Skeletal muscle tissue (tissue), 4 donors: Measurements from ENCODE around the gene FZD4. TPM values are rescaled to one million over a fixed set of nuclear protein-coding genes. Genes with fewer than 3 reads are reported as not detected.
A peak's percentile ranks its signal among the peaks of the same experiment; 100 is the strongest.
"Not testable (repeated sequence)": the region's sequence is repeated elsewhere in the genome, so short reads cannot be mapped to it uniquely, and the experiment has no call there.

ENCODE experiments used
- H3K27ac ChIP-seq: one replicate; pipeline ENCODE4 v1.7.0; 2013; ENCODE audit warnings: mild to moderate bottlenecking, low read depth, low read length, inconsistent platforms
- H3K27me3 ChIP-seq, 3 donors: one replicate each; pipeline ENCODE4 v1.7.0; 2013; ENCODE audit warnings: low read length in 3 of 3; ENCODE audit not compliant: control insufficient read depth in 3 of 3, insufficient read depth in 3 of 3
- H3K36me3 ChIP-seq, 3 donors: one replicate each; pipeline ENCODE4 v1.7.0; 2013; ENCODE audit warnings: low read length in 3 of 3; ENCODE audit not compliant: control insufficient read depth in 3 of 3, insufficient read depth in 3 of 3
- H3K4me1 ChIP-seq, 3 donors: one replicate each; pipeline ENCODE4 v1.7.0; 2013; ENCODE audit warnings: low read length in 3 of 3, mild to moderate bottlenecking in 3 of 3; ENCODE audit not compliant: control insufficient read depth in 3 of 3, insufficient read depth in 3 of 3
- H3K4me3 ChIP-seq, 3 donors: one replicate each; pipeline ENCODE4 v1.7.0; 2013; ENCODE audit warnings: low read length in 3 of 3
- H3K9ac ChIP-seq, 3 donors: one replicate each; pipeline ENCODE4 v1.7.0; 2013; ENCODE audit warnings: low read length in 3 of 3, mild to moderate bottlenecking in 3 of 3, moderate library complexity in 2 of 3, low read depth in 1 of 3
- H3K9me3 ChIP-seq, 3 donors: one replicate each; pipeline ENCODE4 v1.7.0; 2013; ENCODE audit warnings: low read length in 3 of 3; ENCODE audit not compliant: control insufficient read depth in 3 of 3
- total RNA-seq: library from RNA; depleted of rRNA; stranded (reverse); fragments of >200 nt; gene quantifications from one replicate; pipeline ENCODE4 v1.2.3, GENCODE V29; 2014
- donor health status: Osteomylitis.

The FZD4 gene
- total RNA-seq, 1 donor from 2014 or later = 56.4 TPM

DNA sequence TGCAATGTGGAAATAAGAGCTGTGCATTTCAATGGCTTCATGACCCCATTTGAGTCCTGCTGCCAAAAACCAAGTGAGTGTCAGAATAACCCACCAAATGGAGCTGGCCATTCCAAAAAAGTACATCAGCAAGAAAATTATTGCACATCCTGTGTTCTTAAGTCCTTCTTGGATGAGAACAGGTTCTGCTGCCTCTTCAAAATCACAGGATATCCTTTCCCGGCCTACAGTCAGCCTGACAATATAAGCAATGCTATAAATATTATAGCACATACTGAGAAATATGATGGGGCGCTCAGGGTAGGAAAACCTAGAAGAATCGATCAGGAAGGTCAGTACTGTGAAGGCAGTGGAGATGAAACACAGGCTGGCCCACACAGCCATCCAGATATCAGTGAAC lies 3.5 kb downstream of the FZD4 start:
- no peak overlapping the region for H3K9ac ChIP-seq
- H3K27me3 ChIP-seq = no peaks in the 10 kb centered on the region
- H3K27ac ChIP-seq = no peak overlapping the region
- H3K4me1 ChIP-seq = peaks cover 58 to 71% (median 62%) of the 10 kb centered on the region in 3 donors
- H3K9me3 ChIP-seq = no peaks in the 10 kb centered on the region
- peak overlapping the region; percentile 42 to 89 (median 68) for H3K4me3 ChIP-seq
- peaks cover 18 to 30% (median 20%) of the 10 kb centered on the region in 3 donors for H3K36me3 ChIP-seq

DNA sequence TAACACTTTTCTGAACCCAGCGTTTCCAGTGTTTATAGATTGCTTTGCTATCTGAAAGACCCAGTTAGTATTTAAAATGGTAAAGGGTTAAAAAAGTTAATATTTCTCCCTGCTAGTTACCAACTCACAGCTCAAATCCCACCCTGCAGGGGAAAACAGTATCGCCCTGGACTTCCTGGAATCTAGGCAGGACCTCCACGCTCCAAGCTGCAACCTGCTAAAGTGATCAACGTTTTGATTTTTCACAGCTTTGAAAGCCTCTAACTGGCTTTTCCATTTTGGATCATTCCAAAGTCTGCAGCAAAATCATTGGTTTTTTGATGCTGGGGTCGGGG lies 4.6 kb downstream of the FZD4 start:
- peak overlapping the region; percentile 1 to 89 (median 8) for H3K4me3 ChIP-seq
- H3K27ac ChIP-seq = no peak overlapping the region
- H3K27me3 ChIP-seq = no peaks in the 10 kb centered on the region
- peaks cover 20 to 37% (median 20%) of the 10 kb centered on the region in 3 donors for H3K36me3 ChIP-seq
- peaks cover 65 to 76% (median 65%) of the 10 kb centered on the region in 3 donors for H3K4me1 ChIP-seq
- H3K9me3 ChIP-seq = no peaks in the 10 kb centered on the region
- H3K9ac ChIP-seq = no peak overlapping the region

DNA sequence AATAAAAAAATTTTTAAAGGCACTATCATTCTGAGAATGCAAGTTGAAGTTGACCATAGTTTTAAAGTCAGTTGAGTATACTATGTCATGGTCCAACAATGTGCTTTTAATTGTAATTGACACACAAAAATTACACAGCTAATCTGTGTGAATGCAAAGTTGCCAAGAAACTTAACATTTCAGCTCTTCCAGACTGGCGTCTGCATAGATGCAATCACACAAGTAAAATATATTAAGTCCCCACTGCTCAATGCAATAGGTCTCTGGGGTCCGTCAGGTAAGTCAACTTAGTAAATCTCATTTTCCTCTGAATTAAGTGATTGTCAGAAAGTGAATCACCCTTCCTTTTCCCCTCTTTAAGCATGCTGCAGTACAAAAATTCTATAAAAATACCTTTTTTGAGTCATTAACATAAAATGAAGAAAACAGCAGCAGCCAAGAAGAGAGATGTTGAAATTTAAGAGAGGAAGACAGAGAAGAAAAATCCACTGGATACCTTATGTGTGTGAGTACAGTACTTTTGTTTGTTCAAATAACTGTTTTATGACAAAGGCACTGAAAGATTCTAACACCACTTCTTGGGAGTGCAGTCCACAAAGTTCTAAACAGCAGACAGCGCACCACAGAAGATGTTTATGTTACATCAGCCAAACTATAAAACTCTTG lies 5.1 kb downstream of the FZD4 start:
- peaks cover 20 to 40% (median 20%) of the 10 kb centered on the region in 3 donors for H3K36me3 ChIP-seq

DNA sequence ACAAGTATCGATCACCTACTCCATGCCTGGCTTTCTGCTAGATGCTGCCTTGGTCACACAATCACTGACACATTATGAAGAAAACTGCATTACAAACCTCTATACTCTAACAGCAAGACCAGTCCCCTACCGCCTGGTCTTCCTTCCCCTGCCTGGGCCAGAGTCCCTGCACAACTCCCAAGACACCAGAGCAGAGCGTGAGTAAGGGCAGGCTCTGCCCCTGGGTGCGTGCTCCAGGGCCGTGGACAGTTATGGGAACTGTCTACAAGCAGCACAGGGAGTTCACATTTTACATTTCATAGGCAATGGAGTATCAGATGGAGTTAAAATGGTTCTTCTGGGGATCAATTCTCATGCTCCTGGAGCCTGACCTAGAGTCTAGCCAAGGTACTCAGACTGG lies 6.5 kb downstream of the FZD4 start:
- Histone ChIP-seq H3K36me3 (peaks cover 23 to 49% (median 24%) of the 10 kb centered on the region in 3 donors), H3K27ac (peak overlapping the region; percentile 17), H3K9me3 (no peaks in the 10 kb centered on the region), H3K9ac (peak overlapping the region; percentile 23 to 52 (median 37)), H3K4me3 (peak overlapping the region; percentile 7 to 61 (median 52)), H3K27me3 (no peaks in the 10 kb centered on the region), H3K4me1 (peaks cover 66 to 76% (median 72%) of the 10 kb centered on the region in 3 donors)

More for the DNA sequence above, 5.1 kb downstream of the FZD4 start:
- Histone ChIP-seq H3K9ac (no peak overlapping the region), H3K9me3 (no peaks in the 10 kb centered on the region), H3K27me3 (no peaks in the 10 kb centered on the region), H3K27ac (no peak overlapping the region), H3K4me1 (peaks cover 66 to 78% (median 70%) of the 10 kb centered on the region in 3 donors), H3K4me3 (peak overlapping the region; percentile 1 to 89 (median 8))

DNA sequence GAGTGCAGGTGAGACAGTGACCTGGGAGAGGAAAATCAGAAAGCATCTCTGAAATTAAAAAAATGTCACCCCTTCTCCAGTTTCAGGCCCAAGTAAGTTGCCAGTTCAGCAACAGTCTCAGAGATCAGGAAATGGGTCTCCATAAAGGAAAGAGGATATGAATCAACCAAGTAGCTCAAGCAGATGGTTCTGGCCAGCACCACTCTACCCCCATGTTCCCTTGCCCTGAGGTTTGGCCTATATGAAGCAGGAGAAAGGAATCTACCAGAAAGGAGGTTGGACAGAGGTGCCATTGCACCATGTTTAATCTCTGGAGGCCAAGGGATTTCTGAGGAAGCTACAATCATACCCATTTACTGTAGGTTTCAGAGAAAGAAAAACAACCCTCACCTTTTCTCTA lies 7.7 kb downstream of the FZD4 start:
- no peak overlapping the region for H3K9ac ChIP-seq
- H3K27me3 ChIP-seq = no peaks in the 10 kb centered on the region
- H3K4me3 ChIP-seq = peak overlapping the region in 2 of 3 donors; percentile 22 to 60
- peaks cover 23 to 49% (median 24%) of the 10 kb centered on the region in 3 donors for H3K36me3 ChIP-seq
- no peak overlapping the region for H3K27ac ChIP-seq
- no peaks in the 10 kb centered on the region for H3K9me3 ChIP-seq
- peaks cover 62 to 72% (median 69%) of the 10 kb centered on the region in 3 donors for H3K4me1 ChIP-seq

DNA sequence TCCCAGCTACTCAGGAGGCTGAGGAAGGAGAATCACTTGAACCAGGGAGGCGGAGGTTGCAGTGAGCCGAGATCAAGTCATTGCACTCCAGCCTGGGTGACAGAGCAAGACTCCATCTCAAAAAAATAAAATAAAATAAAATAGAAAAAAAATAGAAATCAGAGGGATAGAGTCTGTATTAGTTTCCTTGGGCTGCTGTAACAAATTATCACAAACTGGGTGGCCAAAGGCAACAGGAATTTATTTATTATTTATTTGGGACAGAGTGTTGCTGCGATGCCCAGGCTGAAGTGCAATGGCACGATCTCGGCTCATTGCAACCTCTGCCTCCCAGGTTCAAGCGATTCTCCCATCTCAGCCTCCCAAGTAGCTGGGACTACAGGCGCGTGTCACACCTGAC lies 11.7 kb downstream of the FZD4 start:
- H3K4me3 ChIP-seq, H3K9ac ChIP-seq, H3K27me3 ChIP-seq, H3K9me3 ChIP-seq, H3K27ac ChIP-seq: not testable (repeated sequence)
- peaks cover 49 to 65% (median 63%) of the 10 kb centered on the region in 3 donors for H3K4me1 ChIP-seq
- H3K36me3 ChIP-seq = peaks cover 4 to 30% (median 12%) of the 10 kb centered on the region in 3 donors

DNA sequence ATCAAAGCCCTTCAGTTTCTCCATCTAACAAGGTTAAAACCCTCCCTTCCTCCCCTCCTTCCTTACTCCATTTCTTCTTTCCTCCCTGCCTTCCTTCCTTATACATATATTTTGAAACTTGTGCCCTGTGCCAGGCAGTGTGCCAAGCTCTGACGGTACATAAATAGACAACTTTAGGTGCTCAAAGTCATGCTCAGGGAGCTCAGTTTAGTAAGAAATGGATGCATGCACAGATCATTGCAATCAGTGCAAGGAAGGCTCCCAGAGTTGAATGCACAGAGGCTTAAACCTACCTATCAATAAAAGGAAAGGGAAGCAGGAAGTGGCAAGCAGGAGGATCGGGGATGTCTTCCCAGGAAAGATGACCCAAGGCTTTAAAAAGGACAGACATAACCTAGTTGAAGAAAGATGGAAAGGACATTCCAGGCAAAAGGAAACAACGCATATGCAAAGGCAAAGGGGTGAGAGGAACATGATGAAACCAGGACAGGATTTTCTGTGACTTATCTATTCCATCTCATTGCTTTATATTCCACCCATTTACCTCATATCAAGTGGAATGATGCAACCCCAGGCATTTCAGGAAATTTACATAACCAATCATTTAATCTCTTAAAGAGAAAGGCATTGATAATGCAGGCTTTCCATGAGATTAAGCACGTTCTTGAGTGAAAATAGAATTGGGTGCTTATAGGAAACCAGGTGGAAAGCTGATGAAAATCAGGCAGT lies 13.2 kb downstream of the FZD4 start:
- H3K9me3 ChIP-seq = no peaks in the 10 kb centered on the region
- peaks cover 36 to 54% (median 49%) of the 10 kb centered on the region in 3 donors for H3K4me1 ChIP-seq
- no peak overlapping the region for H3K9ac ChIP-seq
- H3K4me3 ChIP-seq = peak overlapping the region in 1 of 3 donors; percentile 7
- peaks cover 4 to 26% (median 7%) of the 10 kb centered on the region in 3 donors for H3K36me3 ChIP-seq
- H3K27me3 ChIP-seq = no peaks in the 10 kb centered on the region
- H3K27ac ChIP-seq = peak overlapping the region; percentile 4

DNA sequence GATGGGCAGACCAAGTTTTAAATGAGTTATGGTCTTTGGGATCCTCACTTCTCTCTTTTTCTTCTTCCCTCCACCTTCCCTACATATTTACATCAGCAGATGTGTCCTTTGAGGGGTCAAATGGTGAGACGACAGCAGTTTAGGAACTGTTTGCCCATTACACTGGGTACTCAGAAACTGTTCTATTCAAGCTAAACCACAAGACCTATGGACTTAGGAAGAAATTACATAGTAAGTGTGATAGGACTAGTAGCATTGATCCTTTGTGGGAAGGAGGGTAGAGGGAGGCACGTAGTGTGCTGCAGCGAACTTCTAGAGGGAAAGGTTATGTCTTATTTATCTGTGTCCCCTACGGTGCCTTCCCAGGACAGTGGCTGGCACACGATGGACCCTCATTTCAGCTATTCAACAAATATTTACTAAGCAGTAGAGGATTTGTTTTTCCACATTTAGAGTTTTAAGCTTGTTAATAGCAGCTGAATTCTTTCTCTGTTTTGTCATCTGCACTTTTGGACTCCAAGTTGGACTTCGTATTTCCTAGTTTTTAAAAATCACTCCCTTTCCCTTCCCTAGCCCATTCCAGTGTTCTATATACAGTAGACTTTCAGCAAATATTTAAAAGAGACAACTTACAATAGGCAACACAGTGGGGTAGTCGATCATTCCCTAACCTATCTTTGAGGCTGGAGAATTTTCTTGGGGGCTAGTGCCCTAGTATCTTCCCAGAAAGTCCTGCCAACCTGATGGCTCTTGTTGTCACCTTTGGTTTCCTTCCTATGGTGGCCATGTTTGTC lies 13.9 kb downstream of the FZD4 start:
- peaks cover 30 to 46% (median 45%) of the 10 kb centered on the region in 3 donors for H3K4me1 ChIP-seq
- no peaks in the 10 kb centered on the region for H3K9me3 ChIP-seq
- H3K4me3 ChIP-seq = peak overlapping the region in 1 of 3 donors; percentile 0
- H3K27ac ChIP-seq = peak overlapping the region; percentile 4
- peaks cover 3 to 22% (median 4%) of the 10 kb centered on the region in 3 donors for H3K36me3 ChIP-seq
- no peak overlapping the region for H3K9ac ChIP-seq
- no peaks in the 10 kb centered on the region for H3K27me3 ChIP-seq

DNA sequence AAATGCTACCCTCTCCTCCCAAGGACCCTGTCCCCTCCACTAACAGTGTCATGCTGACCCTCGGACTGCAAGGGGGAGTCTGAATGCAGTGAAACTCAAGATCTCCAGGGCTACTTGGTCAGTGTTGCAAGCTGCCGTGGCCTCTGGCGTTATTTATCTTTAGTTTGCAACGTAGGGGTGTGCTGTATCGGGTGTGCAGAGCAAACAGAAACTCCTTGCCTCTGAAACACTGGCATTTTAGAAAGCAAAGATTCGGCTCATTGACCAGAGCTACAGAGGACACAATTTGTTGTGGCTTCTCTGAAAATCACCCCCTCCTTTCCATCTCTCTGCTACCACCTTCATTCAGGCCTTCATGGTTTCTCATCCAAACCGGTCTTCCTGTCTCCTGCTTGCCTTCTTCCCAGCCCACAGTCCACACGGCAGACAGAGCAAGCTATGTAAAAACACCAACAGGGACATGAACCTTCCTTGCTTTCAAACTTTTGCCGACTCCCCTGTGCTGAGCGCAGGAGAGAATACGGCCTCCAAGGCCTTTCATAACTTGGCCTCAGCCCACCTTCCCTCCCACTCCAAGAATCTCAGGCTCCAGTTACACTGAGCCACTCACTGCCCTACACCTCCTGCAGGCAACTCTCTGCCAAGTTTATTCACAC lies 14.9 kb downstream of the FZD4 start:
- no peaks in the 10 kb centered on the region for H3K27me3 ChIP-seq
- peak overlapping the region; percentile 38 for H3K27ac ChIP-seq
- H3K9ac ChIP-seq = peak overlapping the region; percentile 16 to 71 (median 63)
- peaks cover 23 to 38% (median 35%) of the 10 kb centered on the region in 3 donors for H3K4me1 ChIP-seq
- H3K9me3 ChIP-seq = no peaks in the 10 kb centered on the region
- peak overlapping the region; percentile 56 to 71 (median 65) for H3K4me3 ChIP-seq
- peaks cover 2 to 17% (median 4%) of the 10 kb centered on the region in 3 donors for H3K36me3 ChIP-seq
